HEK293T (cell line): ENCODE data around the gene ZNF202.

Experiments used
- ARNT ChIP-seq: fragments of 450-650 bp; IDR thresholded peaks from 2 replicates; pipeline ENCODE4 v1.6.1; 2017; ENCODE audit warnings: mild to moderate bottlenecking
- BHLHE40 ChIP-seq: fragments of 450-650 bp; IDR thresholded peaks from 2 replicates; pipeline ENCODE4 v1.6.1; 2016; ENCODE audit warnings: mild to moderate bottlenecking, moderate library complexity, borderline replicate concordance
- CTBP1 ChIP-seq: fragments of 450-650 bp; IDR thresholded peaks from 2 replicates; pipeline ENCODE4 v1.6.1; 2016; ENCODE audit warnings: borderline replicate concordance
- ELF4 ChIP-seq: fragments of 450-650 bp; IDR thresholded peaks from 2 replicates; pipeline ENCODE4 v1.6.1; 2017; ENCODE audit warnings: antibody characterized with exemption
- FOXA1 ChIP-seq: fragments of 450-650 bp; IDR thresholded peaks from 2 replicates; pipeline ENCODE4 v1.6.1; 2016; ENCODE audit warnings: mild to moderate bottlenecking
- FOXK2 ChIP-seq: fragments of 450-650 bp; IDR thresholded peaks from 2 replicates; pipeline ENCODE4 v1.6.1; 2016; ENCODE audit warnings: mild to moderate bottlenecking
- FOXM1 ChIP-seq: fragments of 450-650 bp; IDR thresholded peaks from 2 replicates; pipeline ENCODE4 v1.6.1; 2017; ENCODE audit warnings: mild to moderate bottlenecking, borderline replicate concordance
- L3MBTL2 ChIP-seq: fragments of 450-650 bp; conservative IDR thresholded peaks from 2 replicates; pipeline ENCODE4 v1.6.1; 2016; ENCODE audit warnings: mild to moderate bottlenecking
- LEF1 ChIP-seq: fragments of 450-650 bp; IDR thresholded peaks from 2 replicates; pipeline ENCODE4 v1.6.1; 2017; ENCODE audit warnings: mild to moderate bottlenecking, borderline replicate concordance
- NFRKB ChIP-seq: fragments of 450-650 bp; IDR thresholded peaks from 2 replicates; pipeline ENCODE4 v1.6.1; 2016; ENCODE audit warnings: mild to moderate bottlenecking, moderate library complexity
- SP1 ChIP-seq: fragments of 450-650 bp; IDR thresholded peaks from 2 replicates; pipeline ENCODE4 v1.6.1; 2017
- SUZ12 ChIP-seq: fragments of 450-650 bp; IDR thresholded peaks from 2 replicates; pipeline ENCODE4 v1.6.1; 2016; ENCODE audit warnings: mild to moderate bottlenecking
- TARDBP ChIP-seq: fragments of 450-650 bp; IDR thresholded peaks from 2 replicates; pipeline ENCODE4 v1.6.1; 2016
- ZNF384 ChIP-seq: fragments of 450-650 bp; IDR thresholded peaks from 2 replicates; pipeline ENCODE4 v1.6.1; 2016

GRCh38 chr11:123704341-123704740, 37.1 kb downstream of the ZNF202 start:
- no peak for TF ChIP-seq ZNF384
- TF ChIP-seq SP1, result no peak
- TF ChIP-seq LEF1, result no peak
- no peak for TF ChIP-seq BHLHE40
- TF ChIP-seq NFRKB, result no peak
- TF ChIP-seq ELF4, result no peak
- no peak for TF ChIP-seq FOXK2
- TF ChIP-seq SUZ12, result no peak
- no peak for TF ChIP-seq FOXM1
- no peak for TF ChIP-seq TARDBP
- no peak for TF ChIP-seq FOXA1
- TF ChIP-seq ARNT, result no peak
- TF ChIP-seq CTBP1, result no peak
- TF ChIP-seq L3MBTL2, result no peak
